Stomach (tissue), 9 donors: Measurements from ENCODE around the gene MYRIP. TPM values are rescaled to one million over a fixed set of nuclear protein-coding genes. Genes with fewer than 3 reads are reported as not detected.

Source experiments
- DNase-seq, 2 donors: peaks; one replicate each; pipeline versions ENCODE4 v3.0.0 to v3.0.0-alpha.2; 2013 to 2019
- H3K27ac ChIP-seq, 5 donors: fragments of 200-600 bp in 4 of 5; sonication (generic) in 4 of 5; one replicate each; pipeline ENCODE4 v1.5.1; 2013 to 2019; ENCODE audit warnings: mild to moderate bottlenecking in 1 of 5, moderate library complexity in 1 of 5
- H3K27me3 ChIP-seq, 3 donors: fragments of 200-600 bp; sonication (generic); one replicate each; pipeline ENCODE4 v1.5.1; 2017 to 2019; ENCODE audit warnings: mixed run types in 1 of 3
- H3K36me3 ChIP-seq, 4 donors: fragments of 200-600 bp; sonication (generic); 1 replicate in 3 of 4; 2 replicates in 1 of 4; pipeline ENCODE4 v1.5.1; 2016 to 2019
- H3K4me1 ChIP-seq, 4 donors: fragments of 200-600 bp; sonication (generic); one replicate each; pipeline ENCODE4 v1.5.1; 2016 to 2019
- H3K4me3 ChIP-seq, 4 donors: fragments of 200-600 bp; sonication (generic) in 3 of 4; one replicate each; pipeline ENCODE4 v1.5.1; 2016 to 2019; ENCODE audit warnings: mild to moderate bottlenecking in 1 of 4
- H3K9me3 ChIP-seq, 4 donors: fragments of 200-600 bp; sonication (generic); one replicate each; pipeline ENCODE4 v1.5.1; 2016 to 2019
- EP300 ChIP-seq: sonication (generic); formaldehyde crosslinking; IDR thresholded peaks from one replicate; pipeline ENCODE4 v1.6.1; 2017; ENCODE audit warnings: antibody characterized with exemption
- POLR2A ChIP-seq, 4 donors: fragments of 450-650 bp; IDR thresholded peaks; one replicate each; pipeline ENCODE4 v1.6.1; 2016; ENCODE audit warnings: antibody characterized with exemption in 4 of 4, control low read depth in 2 of 4, mild to moderate bottlenecking in 1 of 4, moderate library complexity in 1 of 4
- POLR2AphosphoS5 ChIP-seq, 3 donors: sonication (generic); formaldehyde crosslinking; IDR thresholded peaks; one replicate each; pipeline ENCODE4 v1.6.1; 2016; ENCODE audit warnings: antibody characterized with exemption in 3 of 3
- WGBS, 5 donors: extraction: QIAGEN DNeasy Blood & Tissue Kit in 3 of 5; methylation state at CpG; one replicate each; pipeline versions ENCODE4 v1.1.5 to v1.1.7; 2013 to 2018; 5-methylcytosine and 5-hydroxymethylcytosine counted together
- intact Hi-C: fragments of 100-400 bp; cut with DNase I; formaldehyde crosslinking; loops from one replicate; pipeline ENCODE4 v1.15.1; 2023; ENCODE audit warnings: low total_unique reads
- polyA plus RNA-seq, 3 donors: library from polyadenylated mRNA; stranded (reverse); fragments of 200-250 nt; gene quantifications; one replicate each; pipeline ENCODE4 v1.2.3, GENCODE V29; 2013
- total RNA-seq, 5 donors: library from RNA; depleted of rRNA; stranded (reverse); fragments of >200 nt; gene quantifications; one replicate each; pipeline versions ENCODE4 v1.1.0 to v1.2.3, GENCODE V29; 2014 to 2016
- TF ChIP-seq, protein P1 (sequence below), 7 experiments: fragments of 450-650 bp in 4 of 7; fragments of 200-600 bp in 3 of 7; sonication (generic) in 3 of 7; IDR thresholded peaks; one replicate each; pipeline ENCODE4 v1.5.1; 2016 to 2019; ENCODE audit warnings: antibody characterized with exemption in 7 of 7, control low read depth in 2 of 7, mild to moderate bottlenecking in 1 of 7
- donor health status: healthy with polysubstance abuse.
- donor health status: Bipolar disorder and iron deficiency.
- donor health status: healthy.

Gene MYRIP
- total and polyA plus RNA-seq, 8 donors = 1.8 to 20.6 (median 6.8) TPM

GRCh38 chr3:39855517-39855916 is 46.1 kb downstream of the MYRIP start:
- Histone ChIP-seq H3K27me3 (no peaks in the 10 kb centered on the region), H3K4me3 (no peak overlapping the region), H3K36me3 (no peaks in the 10 kb centered on the region), H3K4me1 (peaks cover 0 to 9% (median 6%) of the 10 kb centered on the region in 4 donors), H3K9me3 (peaks cover 0 to 10% (median 0%) of the 10 kb centered on the region in 4 donors), H3K27ac (no peak overlapping the region)
- DNase-seq = no peak
- WGBS, 5 donors = 92 to 96% (median 94%) methylated on average over 3 of the region's 3 CpGs
- intact Hi-C loops = no loop called here
- TF ChIP-seq, protein P1, sequence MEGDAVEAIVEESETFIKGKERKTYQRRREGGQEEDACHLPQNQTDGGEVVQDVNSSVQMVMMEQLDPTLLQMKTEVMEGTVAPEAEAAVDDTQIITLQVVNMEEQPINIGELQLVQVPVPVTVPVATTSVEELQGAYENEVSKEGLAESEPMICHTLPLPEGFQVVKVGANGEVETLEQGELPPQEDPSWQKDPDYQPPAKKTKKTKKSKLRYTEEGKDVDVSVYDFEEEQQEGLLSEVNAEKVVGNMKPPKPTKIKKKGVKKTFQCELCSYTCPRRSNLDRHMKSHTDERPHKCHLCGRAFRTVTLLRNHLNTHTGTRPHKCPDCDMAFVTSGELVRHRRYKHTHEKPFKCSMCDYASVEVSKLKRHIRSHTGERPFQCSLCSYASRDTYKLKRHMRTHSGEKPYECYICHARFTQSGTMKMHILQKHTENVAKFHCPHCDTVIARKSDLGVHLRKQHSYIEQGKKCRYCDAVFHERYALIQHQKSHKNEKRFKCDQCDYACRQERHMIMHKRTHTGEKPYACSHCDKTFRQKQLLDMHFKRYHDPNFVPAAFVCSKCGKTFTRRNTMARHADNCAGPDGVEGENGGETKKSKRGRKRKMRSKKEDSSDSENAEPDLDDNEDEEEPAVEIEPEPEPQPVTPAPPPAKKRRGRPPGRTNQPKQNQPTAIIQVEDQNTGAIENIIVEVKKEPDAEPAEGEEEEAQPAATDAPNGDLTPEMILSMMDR (IDR thresholded peaks at IDR 0.05) = no peak
- TF ChIP-seq EP300 (no peak), POLR2A (IDR thresholded peaks at IDR 0.05) (no peak), POLR2AphosphoS5 (IDR thresholded peaks at IDR 0.05) (no peak)

DNA sequence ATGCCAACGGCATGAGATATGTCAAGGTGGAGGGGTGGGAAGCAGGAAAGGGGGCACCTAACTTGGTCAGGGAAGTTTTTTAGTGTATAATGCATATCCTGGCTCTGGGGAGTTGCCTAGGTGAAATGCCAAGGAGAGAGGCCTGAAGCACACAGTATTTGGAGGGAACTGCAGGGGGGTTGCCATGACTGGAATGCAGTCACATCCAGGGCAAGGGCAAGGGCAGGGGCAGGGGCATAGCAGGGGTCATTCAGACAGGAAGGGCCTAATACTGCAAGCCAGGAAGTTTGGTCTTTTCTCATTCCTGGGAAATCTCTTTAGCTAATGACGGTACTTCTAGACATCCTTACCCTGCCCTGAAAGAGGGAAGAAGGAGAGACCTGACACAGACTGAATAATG is 60.5 kb downstream of the MYRIP start:
- no peaks in the 10 kb centered on the region for H3K4me1 ChIP-seq
- H3K36me3 ChIP-seq = no peaks in the 10 kb centered on the region
- no peak overlapping the region for H3K27ac ChIP-seq
- 73 to 81% (median 77%) methylated on average over 2 of the region's 2 CpGs for WGBS, 5 donors
- no peak overlapping the region for H3K4me3 ChIP-seq
- intact Hi-C loops = no loop called here
- TF ChIP-seq EP300 (no peak), POLR2AphosphoS5 (IDR thresholded peaks at IDR 0.05) (no peak), POLR2A (IDR thresholded peaks at IDR 0.05) (no peak)
- TF ChIP-seq, protein P1 (IDR thresholded peaks at IDR 0.05) = no peak
- DNase-seq = no peak
- H3K9me3 ChIP-seq = peaks cover 0 to under 1% (median 0%) of the 10 kb centered on the region in 4 donors
- no peaks in the 10 kb centered on the region for H3K27me3 ChIP-seq

GRCh38 chr3:39870706-39871105 is 61.3 kb downstream of the MYRIP start:
- TF ChIP-seq, protein P1 (IDR thresholded peaks at IDR 0.05) = no peak
- TF ChIP-seq POLR2AphosphoS5 (IDR thresholded peaks at IDR 0.05) (no peak), POLR2A (IDR thresholded peaks at IDR 0.05) (no peak), EP300 (no peak)
- Histone ChIP-seq H3K36me3 (no peaks in the 10 kb centered on the region), H3K27ac (no peak overlapping the region), H3K27me3 (no peaks in the 10 kb centered on the region), H3K4me1 (no peaks in the 10 kb centered on the region), H3K4me3 (no peak overlapping the region), H3K9me3 (no peaks in the 10 kb centered on the region)
- intact Hi-C loops = no loop called here
- DNase-seq = no peak
- 55 to 81% (median 72%) methylated on average over 3 of the region's 3 CpGs for WGBS, 5 donors

DNA sequence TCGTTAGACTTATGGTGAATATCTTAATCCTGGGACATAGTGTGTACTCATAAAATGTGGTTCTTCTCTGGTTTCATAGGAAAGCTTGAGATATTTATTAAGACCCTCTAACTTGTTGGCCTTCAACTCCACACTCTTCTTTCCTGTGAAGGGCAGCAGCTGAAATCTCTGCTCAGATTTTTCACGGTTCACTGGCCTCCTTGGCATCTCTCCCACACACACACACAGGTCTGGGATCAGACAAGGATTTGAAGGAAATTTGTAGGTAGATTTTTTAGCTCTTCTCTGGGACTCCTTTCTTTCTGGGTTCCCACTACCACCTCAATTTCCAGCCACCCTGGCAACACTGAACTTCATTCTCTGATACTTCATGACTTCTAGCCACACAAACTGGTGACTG is 70.2 kb downstream of the MYRIP start:
- H3K36me3 ChIP-seq = no peaks in the 10 kb centered on the region
- no peaks in the 10 kb centered on the region for H3K9me3 ChIP-seq
- no peak overlapping the region for H3K27ac ChIP-seq
- intact Hi-C loops = no loop called here
- no peaks in the 10 kb centered on the region for H3K27me3 ChIP-seq
- no peak overlapping the region for H3K4me3 ChIP-seq
- 60 to 70% (median 61%) methylated on average over 2 of the region's 2 CpGs for WGBS, 5 donors
- DNase-seq = no peak
- no peaks in the 10 kb centered on the region for H3K4me1 ChIP-seq
- TF ChIP-seq POLR2A (IDR thresholded peaks at IDR 0.05) = no peak
- no peak for TF ChIP-seq POLR2AphosphoS5 (IDR thresholded peaks at IDR 0.05)
- TF ChIP-seq, protein P1 (IDR thresholded peaks at IDR 0.05) = no peak
- TF ChIP-seq EP300 = no peak
